Fibroblast of mammary gland (primary cell): ENCODE results near the gene PITX1.

Experiments used
- DNase-seq: peaks from one replicate; pipeline ENCODE4 v3.0.0-alpha.2; 2010; ENCODE audit warnings: low read depth
- H3K4me3 ChIP-seq: 2 replicates; pipeline ENCODE4 v1.5.1; 2011; ENCODE audit warnings: low read depth, mild to moderate bottlenecking, low read length, moderate library complexity; ENCODE audit not compliant: control insufficient read depth
- TF ChIP-seq, protein P1 (sequence below): conservative IDR thresholded peaks from 2 replicates; pipeline ENCODE4 v1.5.1; 2011; ENCODE audit warnings: low read depth, low read length, inconsistent platforms; ENCODE audit not compliant: control insufficient read depth, insufficient read depth

Gene PITX1

GRCh38 chr5:135067587-135067986, 33.6 kb upstream of the PITX1 start:
- no peak overlapping the region for H3K4me3 ChIP-seq
- no peak for DNase-seq
- TF ChIP-seq, protein P1, sequence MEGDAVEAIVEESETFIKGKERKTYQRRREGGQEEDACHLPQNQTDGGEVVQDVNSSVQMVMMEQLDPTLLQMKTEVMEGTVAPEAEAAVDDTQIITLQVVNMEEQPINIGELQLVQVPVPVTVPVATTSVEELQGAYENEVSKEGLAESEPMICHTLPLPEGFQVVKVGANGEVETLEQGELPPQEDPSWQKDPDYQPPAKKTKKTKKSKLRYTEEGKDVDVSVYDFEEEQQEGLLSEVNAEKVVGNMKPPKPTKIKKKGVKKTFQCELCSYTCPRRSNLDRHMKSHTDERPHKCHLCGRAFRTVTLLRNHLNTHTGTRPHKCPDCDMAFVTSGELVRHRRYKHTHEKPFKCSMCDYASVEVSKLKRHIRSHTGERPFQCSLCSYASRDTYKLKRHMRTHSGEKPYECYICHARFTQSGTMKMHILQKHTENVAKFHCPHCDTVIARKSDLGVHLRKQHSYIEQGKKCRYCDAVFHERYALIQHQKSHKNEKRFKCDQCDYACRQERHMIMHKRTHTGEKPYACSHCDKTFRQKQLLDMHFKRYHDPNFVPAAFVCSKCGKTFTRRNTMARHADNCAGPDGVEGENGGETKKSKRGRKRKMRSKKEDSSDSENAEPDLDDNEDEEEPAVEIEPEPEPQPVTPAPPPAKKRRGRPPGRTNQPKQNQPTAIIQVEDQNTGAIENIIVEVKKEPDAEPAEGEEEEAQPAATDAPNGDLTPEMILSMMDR, result no peak

DNA sequence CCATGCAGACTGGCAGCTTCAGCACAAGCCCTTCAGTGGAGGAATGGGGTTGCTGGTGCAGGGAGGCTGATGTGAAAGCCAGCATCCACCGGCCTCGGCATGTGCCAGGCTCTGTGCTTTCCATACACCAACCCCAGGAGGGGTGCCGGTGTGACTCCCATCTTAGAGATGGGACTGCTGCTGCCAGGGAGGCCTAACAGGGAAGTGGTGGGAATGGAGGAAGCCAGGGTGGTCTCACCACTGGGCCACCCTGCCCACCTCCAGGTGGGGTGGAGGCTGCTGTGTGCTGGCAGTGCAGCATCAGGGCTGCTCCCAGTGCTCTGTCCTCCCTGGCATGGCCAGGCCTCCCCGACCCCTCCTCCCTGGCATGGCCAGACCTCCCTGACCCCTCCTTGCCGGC, 32.8 kb upstream of the PITX1 start:
- TF ChIP-seq, protein P1, result no peak
- no peak for DNase-seq
- H3K4me3 ChIP-seq, result no peak overlapping the region

DNA sequence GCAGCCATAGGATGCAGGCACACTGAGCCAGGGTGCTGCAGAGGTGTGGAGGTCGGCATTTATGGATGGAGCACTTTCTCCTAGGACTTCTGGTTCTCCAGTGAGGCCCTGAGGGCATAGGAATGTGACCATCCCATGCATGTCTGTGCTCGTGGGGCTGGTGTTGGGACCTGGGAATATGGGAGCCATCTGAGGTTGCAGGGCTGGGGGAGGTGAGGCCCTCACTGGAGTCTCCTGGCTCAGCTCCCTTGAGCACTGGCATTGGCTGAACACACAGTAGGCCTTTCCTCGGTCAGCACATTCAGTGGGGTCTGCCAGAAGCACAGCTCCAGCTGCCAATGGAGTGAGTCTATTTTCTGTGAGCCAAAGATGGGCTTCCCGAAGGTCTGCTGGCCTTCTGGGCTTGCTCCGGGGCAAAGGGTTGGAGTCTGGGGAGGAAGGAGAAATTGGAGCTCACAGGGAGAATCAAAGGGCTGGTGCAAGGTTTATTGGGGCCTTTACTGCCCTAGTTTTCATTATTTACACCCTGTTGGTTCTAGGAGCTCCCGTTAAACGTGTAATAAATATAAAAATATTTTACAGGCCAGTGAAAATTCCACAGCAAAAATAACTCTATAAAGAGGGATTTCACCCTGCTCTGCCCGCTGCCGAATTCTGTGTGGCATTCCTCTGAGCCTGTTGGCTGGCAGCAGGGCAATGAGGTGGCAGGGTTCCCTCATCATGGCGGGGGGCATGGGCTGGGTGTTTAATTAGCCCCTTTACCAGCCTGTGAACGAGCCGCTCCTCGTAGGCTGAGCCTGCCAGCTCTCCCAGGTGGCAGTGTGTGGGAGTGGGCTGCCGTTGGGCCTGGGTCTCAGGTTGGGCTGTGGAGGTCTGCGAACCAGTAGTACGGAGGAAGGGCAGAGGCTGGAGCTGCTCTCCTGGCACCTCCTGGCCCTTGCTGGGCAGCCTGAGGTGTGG, 31.6 kb upstream of the PITX1 start:
- DNase-seq, result no peak
- no peak overlapping the region for H3K4me3 ChIP-seq
- TF ChIP-seq, protein P1, result no peak

GRCh38 chr5:135064235-135064570, 30.2 kb upstream of the PITX1 start:
- no peak overlapping the region for H3K4me3 ChIP-seq
- DNase-seq, result no peak
- TF ChIP-seq, protein P1, result no peak

DNA sequence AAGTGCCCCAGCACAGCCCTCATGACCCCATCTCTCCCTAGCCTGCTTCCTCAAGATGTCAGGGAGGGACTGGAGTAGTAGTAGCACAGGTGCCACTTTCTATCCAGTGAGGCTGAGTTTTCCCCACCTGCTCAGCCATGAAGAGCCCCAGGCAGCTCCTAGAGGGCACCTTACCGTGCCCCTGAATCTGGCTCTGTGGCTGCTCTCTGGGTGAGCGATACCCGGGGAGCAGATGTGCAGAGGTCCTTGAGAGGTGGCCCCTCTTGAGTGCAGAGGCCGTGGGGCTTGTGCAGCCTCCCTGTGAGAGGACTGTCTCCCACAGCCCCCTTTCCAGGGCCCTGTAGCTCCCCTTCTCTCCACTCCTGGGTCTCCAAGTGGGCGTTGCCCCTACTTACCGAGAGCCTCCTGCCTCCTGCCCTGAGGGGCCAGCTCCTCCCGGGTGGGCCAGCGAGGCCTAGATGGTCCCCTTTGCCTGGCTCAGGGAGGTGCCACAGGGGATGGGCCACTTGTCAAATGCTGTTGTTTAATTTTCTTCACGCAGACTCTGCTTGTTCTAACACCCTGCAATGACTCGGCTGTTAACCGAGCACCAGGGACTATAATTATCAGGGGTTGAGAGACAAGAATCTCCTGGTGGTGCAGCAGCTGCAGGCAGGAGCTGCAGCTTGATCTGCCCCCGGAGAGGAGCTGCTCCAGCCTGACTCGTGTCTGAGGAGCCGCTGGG, 29.6 kb upstream of the PITX1 start:
- no peak overlapping the region for H3K4me3 ChIP-seq
- TF ChIP-seq, protein P1, result no peak
- DNase-seq, result no peak

GRCh38 chr5:135063056-135063445, 29.0 kb upstream of the PITX1 start:
- no peak for DNase-seq
- TF ChIP-seq, protein P1, result no peak
- no peak overlapping the region for H3K4me3 ChIP-seq
